ENCODE measurements around the gene SERPINI1. TPM values are rescaled to one million over a fixed set of nuclear protein-coding genes. Genes with fewer than 3 reads are reported as not detected.

The SERPINI1 gene
- polyA plus RNA-seq, 5 donors: 9.9 to 17.6 (median 15.9) TPM

GRCh38 chr3:167732313-167733065 lies 3.0 kb upstream of the SERPINI1 start:
- DNase-seq: no peak

GRCh38 chr3:167733961-167734497 lies 1.5 kb upstream of the SERPINI1 start:
- DNase-seq: no peak

GRCh38 chr3:167734498-167735232 lies 856 bp upstream of the SERPINI1 start, which contains the start of gene PDCD10:
PDCD10 (minus strand) TSS chr3:167734892; CDS start chr3:167720157, 14,735 bp downstream.
- peak; percentile 95 for DNase-seq

GRCh38 chr3:167736264-167736787 lies 805 bp downstream of the SERPINI1 start:
- no peak for DNase-seq

- no peak for DNase-seq
Observed at GRCh38 chr3:167736997-167737396, 1.5 kb downstream of the SERPINI1 start.

DNA sequence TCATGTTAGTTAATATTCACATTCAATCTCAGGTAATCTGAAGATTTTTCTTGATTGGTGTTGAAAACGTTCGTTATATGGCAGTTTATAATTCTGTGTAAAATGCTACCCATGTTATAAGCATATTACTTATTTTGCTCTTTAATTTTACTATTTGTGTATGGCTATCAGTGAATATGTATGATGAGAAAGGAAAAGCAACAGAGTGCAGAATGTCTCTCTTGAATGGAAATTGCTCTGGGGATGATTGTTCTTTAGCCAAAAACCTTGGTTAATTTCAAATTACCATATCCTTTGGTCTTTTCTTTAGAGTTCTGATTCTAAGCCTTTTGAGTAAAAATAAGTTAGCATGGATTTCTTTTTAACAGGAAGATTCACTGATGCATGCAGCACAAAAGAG lies 2.5 kb downstream of the SERPINI1 start:
- DNase-seq: no peak

GRCh38 chr3:167739190-167739810 lies 3.8 kb downstream of the SERPINI1 start:
- DNase-seq: no peak

DNA sequence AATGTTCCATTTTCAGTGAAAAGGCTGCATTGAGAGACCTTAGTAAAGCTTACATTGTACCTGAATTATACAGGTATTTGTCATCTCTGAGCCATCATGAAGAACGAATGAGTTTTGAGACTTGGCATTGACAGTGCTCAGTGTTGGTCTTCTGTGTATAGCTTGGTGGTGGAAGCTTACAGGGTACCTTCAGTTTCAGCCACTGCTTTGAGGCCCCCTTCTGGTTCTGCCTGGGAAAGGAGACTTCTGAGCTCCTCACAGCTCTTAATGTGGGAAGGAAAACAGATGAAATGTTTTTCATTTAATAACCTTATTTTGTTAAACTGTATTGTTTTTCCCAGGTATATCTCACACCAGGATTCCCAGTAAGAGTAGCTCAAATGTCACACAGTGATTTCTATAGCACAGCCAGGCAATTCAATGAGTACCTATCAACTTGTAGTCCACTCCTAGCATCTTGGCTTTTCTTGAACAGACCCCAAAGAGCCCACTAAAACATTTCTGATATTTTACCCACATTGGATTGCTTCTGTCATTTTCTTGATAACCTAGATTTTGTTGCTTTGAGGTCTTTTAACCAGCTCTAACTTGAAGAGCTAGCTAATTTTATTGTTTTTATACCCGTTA lies 5.6 kb downstream of the SERPINI1 start:
- DNase-seq: no peak

GRCh38 chr3:167742338-167742737 lies 6.8 kb downstream of the SERPINI1 start:
- no peak for DNase-seq

DNA sequence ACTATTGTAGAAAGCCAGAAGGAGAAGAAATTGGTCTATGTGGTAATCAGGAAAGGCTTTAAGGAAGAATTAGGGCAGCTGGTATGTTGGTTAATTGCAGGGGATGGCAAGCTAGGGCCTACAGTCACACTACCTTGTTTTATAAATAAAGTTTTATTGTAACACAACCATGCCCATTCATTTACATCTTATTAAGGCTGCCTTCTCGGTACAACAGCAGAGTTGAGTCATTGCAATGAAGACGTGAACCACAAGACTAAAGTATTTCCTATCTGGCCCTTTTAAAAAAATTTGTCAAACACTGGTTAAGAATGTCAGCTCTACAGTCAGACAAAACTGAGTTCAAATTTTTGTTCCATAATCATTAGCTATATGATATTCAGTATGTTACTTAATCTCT lies 8.3 kb downstream of the SERPINI1 start:
- DNase-seq: no peak

GRCh38 chr3:167749209-167749608 lies 13.7 kb downstream of the SERPINI1 start:
- DNase-seq: no peak

DNA sequence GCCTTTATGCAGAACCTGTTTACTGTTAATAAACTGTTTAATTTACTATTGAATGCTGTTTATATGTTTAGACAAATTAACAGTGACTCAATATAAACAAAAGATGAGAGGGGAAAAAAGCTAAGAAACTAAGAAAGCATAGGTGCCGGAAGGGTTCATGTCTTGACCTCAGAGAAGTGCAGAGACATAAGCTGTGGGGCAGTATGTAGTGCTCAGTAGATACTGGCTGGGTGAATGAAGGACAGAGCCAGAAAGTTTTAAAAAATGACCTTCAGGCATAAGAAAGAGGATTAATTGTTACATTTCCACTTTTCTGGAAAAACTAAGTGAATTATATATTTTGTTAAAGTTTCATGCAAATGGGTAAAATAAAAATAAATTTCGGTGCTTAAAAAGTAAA lies 14.2 kb downstream of the SERPINI1 start:
- DNase-seq: no peak

GRCh38 chr3:167750272-167750971 lies 14.9 kb downstream of the SERPINI1 start:
- no peak for DNase-seq

GRCh38 chr3:167754049-167754448 lies 18.5 kb downstream of the SERPINI1 start:
- no peak for DNase-seq

- no peak for DNase-seq
Observed at GRCh38 chr3:167761302-167761701, 25.8 kb downstream of the SERPINI1 start.

DNA sequence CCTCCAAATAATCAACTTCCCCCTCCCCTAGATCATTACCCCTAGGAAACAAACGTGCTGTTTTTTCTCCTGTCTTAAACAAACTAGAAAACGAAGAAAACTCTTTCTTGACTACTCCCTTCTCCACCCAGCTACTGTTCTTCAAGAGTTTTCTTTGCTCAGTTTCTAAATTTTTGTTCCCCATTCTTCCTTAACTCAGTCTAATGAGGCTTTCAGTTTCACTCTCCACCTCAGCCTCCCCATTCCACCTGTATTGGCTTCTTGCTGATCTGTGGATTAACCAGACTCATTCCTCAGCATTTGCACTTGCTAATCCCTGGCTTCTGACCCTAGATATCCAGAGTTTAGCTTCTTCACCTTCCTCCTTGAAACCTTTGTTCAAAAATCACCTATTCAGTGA lies 26.8 kb downstream of the SERPINI1 start:
- DNase-seq: no peak

- no peak for DNase-seq
Observed at GRCh38 chr3:167772992-167773391, 37.5 kb downstream of the SERPINI1 start.

- DNase-seq: no peak
Observed at GRCh38 chr3:167773584-167773983, 38.1 kb downstream of the SERPINI1 start.

GRCh38 chr3:167776066-167776685 lies 40.7 kb downstream of the SERPINI1 start:
- no peak for DNase-seq

DNA sequence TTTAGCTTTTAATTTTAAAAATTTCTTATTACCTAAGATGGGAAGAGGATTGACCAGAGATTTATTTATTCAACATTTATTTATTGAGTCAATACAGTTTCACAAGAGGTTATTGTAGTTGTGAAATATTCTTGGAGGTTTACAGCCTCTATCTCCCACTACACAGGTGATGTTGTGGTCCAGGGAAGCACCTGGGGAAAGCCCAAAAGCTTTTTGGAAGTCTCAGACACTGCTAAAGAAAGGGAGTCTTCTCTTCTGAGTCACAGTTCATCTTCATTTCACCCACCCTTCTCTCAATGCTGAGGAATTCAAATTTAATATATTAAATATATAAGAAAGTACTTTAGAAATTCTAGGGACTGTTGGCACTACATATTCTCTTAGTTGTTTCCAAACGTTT lies 41.8 kb downstream of the SERPINI1 start:
- no peak for DNase-seq
